HG03575 (cell line): ENCODE results near the gene CDK9.
"Not testable (repeated sequence)": the region's sequence is repeated elsewhere in the genome, so short reads cannot be mapped to it uniquely, and the experiment has no call there.

Experiments
- ATAC-seq: cut with Tn5 transposase; IDR thresholded peaks from one replicate; pipeline ENCODE4 v1.9.1; 2021; ENCODE audit not compliant: unreplicated experiment, insufficient number of reproducible peaks, low FRiP score; ENCODE audit errors: extremely low read depth

The CDK9 gene

DNA sequence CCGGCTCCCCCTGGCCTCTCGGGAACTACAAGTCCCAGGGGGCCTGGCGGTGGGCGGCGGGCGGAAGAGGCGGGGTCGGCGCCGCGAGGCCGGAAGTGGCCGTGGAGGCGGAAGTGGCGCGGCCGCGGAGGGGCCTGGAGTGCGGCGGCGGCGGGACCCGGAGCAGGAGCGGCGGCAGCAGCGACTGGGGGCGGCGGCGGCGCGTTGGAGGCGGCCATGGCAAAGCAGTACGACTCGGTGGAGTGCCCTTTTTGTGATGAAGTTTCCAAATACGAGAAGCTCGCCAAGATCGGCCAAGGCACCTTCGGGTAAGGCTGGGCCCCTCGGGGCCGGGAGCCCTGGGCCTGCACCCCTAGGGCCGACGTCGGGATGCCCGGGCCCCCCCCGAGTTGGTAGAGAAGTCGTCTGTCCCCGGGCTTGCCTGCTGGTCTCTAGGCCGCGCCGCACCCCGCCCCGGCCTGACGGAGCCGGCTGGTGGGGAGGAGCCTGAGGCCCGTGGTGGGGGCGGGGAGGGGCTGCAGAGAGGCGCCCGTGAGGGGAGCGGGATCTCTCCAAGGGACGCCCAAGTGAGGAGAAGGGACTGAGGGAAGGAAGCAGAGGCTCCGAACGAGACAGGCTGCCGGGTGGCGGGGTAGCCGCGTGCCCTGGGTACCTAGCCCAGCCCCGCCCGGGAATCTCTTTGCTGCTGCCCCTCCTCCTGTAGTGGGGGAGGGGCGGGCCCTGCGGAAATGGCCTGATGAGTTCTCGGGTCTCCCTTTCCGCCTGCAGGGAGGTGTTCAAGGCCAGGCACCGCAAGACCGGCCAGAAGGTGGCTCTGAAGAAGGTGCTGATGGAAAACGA is at the start of gene CDK9:
CDK9 (plus strand) TSS at position 102 of the 840 bp plus-strand sequence; CDS start at position 217, 115 bp downstream.
- no peak for ATAC-seq

DNA sequence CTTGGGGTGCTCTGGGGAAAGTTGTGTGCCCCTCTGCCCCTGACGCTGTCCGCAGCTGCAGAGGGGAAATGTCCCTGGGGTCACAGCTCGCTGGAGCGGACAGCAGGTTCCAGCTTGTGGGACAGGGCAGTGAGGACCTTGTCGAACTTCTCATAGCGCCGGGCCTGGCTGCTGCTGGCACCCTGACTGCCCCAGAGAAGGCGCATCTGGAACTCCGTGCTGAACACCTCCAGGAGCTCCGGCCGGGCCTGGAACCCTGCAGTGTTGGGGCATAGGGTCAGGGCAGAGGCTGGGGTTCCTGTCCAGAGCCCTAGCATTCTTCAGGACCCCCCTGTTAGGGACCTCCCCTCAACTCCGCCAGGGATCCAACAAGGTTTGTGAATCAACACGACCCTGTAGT is 47.2 kb upstream of the CDK9 start:
- ATAC-seq = no peak

- no peak for ATAC-seq
Observed at GRCh38 chr9:127739614-127740330, 46.1 kb upstream of the CDK9 start.

- no peak for ATAC-seq
Observed at GRCh38 chr9:127741831-127742434, 43.9 kb upstream of the CDK9 start.

DNA sequence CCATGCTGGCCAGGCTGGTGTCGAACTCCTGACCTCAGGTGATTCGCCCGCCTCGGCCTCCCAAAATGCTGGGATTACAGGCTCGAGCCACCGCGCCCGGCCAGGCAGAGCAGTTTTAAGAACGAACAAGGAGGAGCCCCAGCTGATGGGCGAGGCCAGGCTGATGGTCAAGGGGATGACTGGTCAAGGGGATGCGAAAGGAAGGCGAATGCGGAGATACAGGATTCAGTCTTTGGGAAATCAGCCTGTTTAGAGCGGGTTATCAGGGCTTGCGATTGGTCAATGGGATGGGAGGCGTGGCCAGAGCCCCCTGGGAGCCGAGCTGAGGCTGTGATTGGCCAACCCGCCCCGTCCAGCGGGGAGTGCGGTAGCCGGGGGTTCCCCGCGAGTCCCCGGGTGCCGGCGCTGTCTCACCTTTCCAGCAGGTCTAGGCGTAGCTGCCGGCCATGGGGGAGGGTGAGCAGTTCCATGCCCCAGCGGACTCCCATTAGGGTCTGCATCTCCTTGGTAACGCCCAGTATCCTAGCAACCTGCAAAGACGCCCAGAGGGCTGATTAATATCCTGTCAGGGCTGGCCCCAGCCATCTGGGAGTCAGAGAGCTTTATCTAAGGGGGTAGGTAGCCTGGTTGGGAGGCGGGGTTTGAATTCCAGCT is 43.3 kb upstream of the CDK9 start:
- no peak for ATAC-seq

DNA sequence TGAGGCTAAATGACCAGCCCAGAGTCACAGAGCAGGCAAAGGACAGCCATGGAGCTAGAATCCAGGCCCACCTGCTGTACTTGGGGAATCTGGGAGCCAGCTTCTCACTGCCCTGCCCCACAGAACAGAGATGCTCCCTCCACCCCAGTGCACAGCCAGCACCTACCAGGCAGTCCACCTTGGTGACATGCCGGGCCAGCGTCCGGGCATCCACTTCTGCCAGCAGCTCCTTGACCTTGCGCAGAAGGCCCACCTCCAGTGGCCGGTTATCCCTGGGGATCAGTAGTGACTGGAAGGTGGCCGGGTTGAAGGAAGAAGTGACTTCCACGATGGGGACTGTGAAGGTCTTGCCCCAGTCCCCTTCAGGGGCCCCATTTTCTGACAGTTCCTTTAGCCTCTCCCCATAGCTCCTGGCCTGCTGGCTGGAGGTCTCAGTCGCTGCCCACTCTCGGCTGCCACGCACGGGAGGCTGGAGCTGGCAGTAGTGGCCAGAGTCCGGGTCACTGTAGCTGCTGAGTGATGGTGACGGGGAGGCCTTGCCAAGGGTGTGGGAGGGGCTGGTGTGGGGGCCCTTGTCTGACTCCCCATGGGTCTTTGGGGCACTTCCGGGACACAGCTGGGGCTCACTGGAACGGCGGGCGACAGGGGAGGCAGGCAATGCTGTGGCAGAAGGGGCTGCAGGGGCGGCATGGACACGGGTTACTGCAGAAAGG is 41.3 kb upstream of the CDK9 start:
- no peak for ATAC-seq

DNA sequence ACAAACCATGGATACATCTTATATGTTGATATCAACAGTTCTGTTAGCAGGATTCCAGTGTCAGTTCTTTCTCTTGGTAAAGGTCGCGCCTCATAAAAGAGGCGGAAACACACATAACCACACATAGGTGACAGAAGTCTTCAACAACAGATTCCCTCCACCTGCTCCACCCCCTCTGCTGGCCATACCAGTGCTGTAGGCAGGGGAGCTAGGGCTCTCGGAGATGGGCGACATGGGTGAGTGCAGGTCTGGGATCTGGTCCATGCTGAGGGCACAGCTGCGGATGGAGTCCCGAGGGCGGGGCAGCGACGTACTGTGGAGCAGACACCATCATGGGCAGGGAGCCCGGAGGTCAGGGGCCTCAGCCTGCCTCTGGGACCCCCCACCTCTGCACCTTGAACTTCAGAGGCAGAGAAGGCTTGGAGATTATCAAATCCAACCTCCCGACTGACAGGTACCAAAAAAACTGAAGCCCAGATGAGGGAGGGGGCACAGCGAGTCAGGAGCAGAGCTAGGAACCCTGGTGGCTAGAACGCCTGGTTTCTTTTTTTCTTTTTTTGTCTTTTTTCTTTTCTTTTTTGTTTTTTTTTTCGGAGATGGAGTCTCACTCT is 38.8 kb upstream of the CDK9 start:
- no peak for ATAC-seq

DNA sequence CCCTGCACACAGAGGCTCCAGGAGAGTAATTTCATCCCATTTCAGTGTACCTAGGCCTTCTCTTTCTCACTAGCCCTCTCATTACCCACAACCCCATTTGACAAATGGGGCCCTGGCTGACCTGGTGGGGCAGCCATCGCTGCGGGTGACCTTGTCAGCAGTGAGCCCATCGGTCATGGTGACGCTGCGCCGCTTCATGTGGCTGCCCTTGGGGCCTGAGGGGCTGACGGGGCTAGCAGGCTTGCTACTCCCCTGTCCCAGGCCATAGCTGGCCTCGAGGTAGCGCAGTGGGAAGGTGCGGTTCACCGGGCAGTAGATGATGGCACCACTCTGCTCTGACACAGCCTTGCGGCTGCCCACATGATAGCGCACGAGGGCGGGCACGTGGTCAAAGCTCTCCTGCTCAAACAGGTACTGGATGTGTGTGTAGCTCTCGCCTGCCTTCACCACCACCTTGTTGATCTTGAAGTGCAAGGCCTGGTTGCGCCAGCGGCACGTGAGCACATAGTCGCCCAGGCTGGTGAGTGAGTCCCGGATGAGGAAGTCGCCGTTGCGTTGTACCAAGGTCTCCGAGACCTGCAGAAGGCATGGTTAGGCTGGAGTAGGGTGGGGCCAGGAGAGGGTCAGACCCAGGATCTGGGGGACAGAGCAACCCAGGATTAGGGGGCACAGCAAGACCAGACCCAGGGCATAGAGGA is 36.6 kb upstream of the CDK9 start:
- no peak for ATAC-seq

DNA sequence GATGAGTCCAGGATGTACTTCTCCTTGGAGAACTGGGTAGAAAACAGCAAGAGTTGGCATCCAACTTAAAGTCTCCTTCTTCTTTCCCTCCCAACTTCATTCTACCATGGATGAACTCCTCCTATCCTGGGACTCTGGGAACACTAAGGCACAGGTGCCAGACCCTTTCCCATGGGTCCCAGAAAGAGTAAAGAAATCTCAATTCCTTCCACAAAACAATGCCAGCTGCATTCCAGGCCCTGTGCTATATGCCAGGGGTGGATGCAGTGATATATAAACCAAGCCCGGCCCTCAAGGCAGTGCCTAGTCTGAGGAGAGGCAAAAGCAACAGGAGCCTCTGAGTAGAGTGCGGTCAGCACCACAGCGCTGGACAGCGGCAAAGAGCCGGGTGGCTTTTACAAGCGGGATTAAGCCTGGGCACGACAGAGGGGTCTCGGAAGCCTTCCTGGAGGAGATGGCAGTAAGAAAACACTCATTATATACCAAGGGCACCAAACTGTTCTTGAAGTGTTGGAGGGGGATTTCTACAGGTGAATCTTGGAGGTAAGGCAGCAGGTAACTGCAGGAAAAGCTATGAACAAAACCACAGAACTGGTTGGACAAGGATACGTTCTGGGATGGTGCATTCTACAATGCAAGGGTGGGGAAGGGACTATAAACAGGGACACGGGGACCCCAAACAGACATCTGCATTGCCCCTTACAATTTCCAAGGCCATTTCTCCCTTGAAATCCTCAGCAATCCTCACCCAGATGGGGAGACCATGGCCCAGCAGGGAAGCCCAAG is 34.4 kb upstream of the CDK9 start:
- ATAC-seq = no peak

- ATAC-seq = no peak
Observed at GRCh38 chr9:127753148-127753547, 32.7 kb upstream of the CDK9 start.

DNA sequence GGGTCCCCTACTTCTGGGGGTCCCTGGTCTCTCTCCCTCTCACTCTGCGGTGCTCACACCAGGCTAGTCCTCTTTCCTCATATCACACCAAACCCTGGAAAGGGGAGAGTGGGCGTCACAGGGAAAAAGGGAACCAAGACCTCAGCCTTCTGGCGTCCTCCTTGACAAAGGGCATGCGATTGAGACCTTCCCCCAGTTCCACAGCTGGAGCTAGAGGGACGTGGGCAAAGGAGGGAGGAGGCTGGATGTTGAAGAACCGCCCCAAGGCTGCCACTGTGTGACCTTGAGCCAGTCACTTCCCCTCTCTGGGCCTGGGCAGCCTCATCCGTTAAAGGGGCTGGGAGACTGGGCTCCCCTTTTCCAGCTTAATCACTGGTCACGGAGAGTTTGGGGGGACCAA is 32.2 kb upstream of the CDK9 start:
- no peak for ATAC-seq

DNA sequence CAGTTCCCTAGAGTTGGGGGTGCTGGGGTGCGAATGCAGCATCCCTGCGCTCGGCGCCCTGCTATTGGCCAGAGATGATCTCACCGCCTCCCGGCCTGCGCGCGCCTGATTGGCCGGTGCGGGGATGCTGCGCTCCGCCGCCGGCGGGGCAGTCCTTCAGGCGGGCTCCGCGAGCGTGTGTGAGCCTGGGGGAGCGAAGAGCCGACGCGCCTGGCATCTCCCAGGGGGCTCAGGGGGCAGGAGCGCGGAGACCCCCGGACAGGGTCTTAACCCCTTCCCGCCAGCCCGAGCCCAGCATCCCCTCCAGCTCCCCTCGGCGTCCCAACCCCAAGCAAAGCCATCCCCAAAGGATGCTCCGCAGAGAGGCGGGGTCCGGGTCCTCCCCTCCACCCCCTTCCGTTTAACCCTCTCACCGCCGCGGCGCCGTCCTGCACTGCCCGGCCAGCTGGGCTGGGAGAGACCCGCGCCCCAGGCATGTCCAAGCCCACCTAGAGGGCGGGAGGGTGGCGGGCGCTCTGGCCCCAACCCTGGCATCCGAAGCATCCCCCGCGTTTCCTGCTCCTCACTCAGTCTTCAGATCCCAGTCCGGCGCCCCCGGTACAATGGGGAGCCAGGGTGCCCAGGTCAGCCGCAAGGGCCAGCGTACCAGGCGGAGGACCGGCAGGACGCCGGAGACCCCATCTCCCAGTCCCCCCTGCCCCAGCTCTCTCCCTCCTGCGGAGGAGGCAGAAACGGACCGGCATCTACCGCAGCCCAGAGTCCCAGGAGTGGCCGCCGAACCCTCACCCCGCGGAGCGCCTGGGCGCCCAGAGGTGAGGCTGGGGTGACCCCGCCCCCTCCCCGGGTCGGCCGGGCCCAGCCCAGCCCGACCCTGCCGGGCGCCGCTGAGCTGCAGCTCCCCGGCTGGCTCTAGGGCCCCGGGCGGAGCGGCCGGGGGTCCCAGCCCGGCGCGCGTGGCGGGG is 31.5 kb upstream of the CDK9 start:
- no peak for ATAC-seq

DNA sequence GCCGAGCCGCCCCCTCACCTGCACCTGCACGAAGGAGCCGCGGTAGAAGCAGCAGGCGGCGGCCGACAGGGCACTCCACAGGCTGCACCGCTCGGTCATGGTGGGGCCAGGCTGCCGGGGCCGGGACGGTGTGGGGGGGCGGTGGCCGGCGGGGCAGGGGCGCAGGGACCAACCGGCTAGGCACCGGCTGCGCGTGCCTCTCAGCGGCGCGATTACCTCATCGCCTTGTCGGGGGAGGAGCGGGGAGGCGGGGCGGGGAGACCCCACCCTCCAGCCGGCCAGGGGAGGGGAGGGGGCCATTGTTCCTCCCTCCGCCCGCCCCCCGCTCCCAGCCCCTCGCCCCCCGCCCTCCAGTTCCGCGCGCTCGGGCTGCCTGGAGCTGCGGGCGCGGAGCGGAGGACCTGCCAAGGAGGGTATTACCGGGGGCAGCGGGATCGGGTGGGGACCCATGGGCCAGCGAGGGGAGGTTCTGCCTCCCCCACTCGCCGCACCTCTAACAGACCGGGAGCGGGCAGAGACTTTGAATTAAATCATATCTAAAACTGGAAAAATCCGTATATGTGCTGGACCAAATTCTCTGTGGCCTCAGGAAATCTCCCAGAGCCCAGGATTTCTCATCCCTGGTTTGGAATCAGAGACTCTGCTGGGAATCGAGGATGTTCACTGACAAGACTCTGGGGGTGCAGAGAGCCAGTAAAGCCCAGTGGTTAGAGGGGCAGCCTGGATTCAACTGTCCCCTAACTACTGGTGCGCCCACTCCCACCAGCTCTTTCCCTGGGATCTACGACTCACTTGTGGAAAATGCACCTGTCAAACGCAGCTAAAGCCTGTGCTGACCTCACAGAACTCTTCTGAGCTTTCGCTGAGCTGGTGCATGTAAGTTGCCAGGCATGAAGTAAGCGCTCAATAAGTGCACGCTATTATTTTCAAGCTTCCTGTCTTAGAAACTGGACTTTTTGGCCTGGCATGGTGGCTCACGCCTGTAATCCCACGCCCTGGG is 30.5 kb upstream of the CDK9 start:
- ATAC-seq = no peak

GRCh38 chr9:127756233-127756632 is 29.6 kb upstream of the CDK9 start:
- no peak for ATAC-seq

- not testable (repeated sequence) for ATAC-seq
Observed at GRCh38 chr9:127756776-127757175, 29.1 kb upstream of the CDK9 start.
